HG02571 (cell line): Measurements from ENCODE around the gene PPP2R5D.
A peak's percentile ranks its signal among the peaks of the same experiment; 100 is the strongest.
"Not testable (repeated sequence)": the region's sequence is repeated elsewhere in the genome, so short reads cannot be mapped to it uniquely, and the experiment has no call there.

ENCODE experiments used
- ATAC-seq: cut with Tn5 transposase; IDR thresholded peaks from one replicate; pipeline ENCODE4 v1.9.1; 2021; ENCODE audit warnings: mild to moderate bottlenecking, moderate library complexity; ENCODE audit not compliant: unreplicated experiment

The PPP2R5D gene

DNA sequence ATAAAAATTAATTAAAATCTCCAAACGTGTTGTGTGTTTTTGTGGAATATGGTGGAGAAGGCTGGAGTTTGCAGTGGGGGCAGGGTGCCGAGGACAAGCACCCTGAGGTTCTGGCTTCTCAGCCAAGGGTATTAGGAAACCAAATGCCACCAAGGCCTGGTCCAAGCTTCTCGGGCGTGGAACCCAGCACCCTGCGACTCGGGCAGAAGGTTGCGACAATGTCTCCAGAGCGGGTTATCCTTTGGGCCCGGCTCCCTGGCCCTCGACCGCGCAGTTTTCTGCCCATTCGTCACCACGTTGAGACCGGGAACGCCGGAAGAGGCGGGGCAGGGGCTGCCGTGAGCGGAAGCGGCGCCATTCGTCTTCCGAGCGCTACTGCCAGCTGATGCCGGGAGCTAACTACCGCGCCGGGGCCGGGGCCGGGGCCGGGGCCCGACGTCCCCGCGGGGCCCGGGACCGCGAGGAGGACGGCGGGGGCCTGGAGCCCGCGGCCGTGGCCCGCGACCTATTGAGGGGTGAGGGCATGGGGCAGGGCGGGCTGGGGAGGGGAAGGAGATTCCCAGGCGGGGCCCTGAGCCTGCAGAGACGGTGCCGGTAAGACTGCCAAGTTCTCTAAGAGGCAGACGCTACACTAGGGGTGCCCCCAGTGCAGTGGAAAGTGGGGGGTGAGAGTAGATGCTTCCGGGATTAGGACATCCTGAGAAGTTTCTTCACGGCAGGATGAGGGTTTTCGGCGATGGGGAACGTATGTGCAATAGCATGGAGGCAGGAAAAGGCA lies 37.1 kb downstream of the PPP2R5D start, which contains the start of gene RRP36:
Gene RRP36, plus strand, starts transcription at position 354 of the 778 bp plus-strand sequence. Its CDS starts 32 bp downstream, at position 386.
- ATAC-seq: peak; percentile 67

DNA sequence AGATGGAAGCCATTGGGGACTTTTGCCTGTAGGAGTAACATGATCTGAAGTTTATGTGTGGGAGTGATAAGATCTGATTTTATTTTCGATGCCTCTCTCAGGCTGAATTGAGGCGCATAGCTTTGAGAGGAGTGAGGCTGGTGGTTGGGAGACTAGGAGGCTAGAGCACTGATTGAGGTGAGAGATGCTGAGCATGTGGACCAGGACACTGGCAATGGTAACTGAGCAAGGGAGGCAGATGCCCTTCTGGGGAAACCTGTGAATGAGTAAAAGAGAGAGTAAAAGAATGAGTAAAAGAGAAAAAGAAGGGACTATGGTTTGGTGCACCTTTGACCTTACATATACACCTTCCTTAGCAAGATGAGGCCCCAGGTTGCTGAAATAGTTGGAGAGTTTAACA lies 40.1 kb downstream of the PPP2R5D start:
- ATAC-seq: no peak

DNA sequence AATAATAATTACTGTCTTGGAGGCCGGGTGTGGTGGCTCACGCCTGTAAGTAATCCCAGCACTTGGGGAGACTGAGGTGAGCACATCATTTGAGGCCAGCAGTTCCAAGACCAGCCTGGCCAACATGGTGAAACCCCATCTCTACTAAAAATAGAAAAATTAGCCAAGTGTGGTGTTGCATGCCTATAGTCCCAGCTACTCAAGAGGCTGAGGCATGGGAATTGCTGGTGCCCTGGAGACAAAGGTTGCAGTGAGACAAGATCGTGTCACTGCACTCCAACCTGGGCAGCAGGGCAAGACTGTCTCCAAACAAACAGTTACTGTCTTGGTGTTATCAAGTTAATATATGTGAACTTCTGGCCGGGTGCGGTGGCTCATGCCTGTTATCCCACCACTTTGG lies 42.0 kb downstream of the PPP2R5D start:
- no peak for ATAC-seq

DNA sequence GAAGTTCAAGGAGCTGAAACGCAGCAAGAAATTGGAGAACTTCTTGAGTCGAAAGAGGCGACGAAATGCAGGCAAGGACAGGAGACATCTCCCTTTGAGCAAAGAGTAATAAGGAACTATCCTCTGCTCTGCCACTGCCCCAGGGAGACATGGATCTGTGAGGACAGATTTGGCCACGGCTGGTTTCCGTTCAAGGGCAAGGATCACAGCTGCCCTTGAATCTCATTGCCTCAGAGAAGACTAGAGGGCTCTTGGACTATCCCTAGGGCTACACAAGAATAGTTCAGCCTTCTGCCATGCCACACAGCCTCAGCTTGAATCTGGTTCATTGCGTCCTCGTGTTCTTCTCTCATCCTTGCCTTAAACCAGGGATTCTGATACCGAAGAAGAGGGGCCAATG lies 44.8 kb downstream of the PPP2R5D start:
- ATAC-seq: no peak

DNA sequence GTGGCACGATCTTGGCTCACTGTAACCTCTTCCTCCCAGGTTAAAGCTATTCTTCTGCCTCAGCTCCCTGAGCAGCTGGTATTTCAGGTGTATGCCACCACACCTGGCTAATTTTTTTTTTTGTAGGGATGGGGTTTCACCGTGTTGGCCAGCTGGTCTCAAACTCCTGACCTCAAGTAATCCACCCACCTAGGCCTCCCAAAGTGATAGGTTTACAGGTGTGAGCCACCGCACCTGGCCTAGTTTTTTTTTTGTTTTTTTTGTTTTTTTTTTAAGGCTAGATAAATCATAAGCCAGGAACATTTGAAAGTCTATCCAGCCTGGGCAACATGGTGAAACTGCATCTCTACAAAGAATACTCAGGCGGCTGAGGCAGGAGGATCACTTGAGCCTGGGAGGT lies 48.0 kb downstream of the PPP2R5D start:
- ATAC-seq: no peak

DNA sequence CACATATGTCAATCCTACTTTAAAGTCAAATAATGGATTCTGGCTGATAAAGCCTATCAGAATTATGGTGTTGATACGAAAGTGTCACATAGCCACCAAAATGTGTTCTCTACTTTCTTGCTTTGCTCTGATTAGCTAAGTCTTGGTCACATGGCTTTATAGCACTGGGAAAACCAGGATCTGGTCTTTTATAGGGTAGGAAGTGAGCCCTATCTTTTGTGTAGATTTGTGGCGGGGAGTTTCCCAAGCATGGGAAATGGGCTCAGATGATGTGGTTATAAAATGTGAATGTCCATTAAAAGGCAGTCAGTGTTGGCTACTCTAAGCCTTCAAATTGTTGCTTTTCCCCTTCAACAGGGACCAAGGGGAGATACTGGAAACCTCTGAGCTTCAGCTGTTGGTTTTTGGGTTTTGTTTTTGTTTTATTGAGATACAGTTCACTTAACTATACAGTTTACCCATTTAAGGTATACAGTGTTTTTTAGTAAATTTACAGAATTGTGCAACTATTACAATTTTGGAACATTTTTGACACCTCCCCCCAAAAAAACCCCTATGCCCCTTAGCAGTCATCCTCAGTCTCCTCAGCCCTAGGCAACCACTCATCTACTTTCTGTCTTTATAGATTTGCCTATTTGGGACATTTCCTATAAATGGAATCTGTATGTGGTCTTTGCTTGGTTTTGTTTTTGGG lies 49.3 kb downstream of the PPP2R5D start:
- ATAC-seq: no peak

DNA sequence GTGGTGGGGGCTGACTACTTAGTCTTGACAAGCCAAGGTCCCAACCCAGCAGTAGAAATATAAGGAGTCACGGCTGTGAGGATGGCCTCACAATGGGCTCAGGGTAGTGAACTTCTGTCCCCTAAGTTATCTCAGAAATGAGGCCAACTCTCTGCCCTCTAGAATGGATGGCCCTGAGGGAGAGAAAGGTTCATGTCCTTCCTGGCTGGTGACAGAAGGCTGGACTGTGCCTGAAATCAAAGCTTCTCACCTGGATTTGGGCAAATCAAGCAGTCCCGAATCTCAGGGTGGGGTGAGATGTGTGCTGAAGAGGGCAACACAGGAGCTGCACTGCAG lies 49.8 kb downstream of the PPP2R5D start:
- no peak for ATAC-seq

DNA sequence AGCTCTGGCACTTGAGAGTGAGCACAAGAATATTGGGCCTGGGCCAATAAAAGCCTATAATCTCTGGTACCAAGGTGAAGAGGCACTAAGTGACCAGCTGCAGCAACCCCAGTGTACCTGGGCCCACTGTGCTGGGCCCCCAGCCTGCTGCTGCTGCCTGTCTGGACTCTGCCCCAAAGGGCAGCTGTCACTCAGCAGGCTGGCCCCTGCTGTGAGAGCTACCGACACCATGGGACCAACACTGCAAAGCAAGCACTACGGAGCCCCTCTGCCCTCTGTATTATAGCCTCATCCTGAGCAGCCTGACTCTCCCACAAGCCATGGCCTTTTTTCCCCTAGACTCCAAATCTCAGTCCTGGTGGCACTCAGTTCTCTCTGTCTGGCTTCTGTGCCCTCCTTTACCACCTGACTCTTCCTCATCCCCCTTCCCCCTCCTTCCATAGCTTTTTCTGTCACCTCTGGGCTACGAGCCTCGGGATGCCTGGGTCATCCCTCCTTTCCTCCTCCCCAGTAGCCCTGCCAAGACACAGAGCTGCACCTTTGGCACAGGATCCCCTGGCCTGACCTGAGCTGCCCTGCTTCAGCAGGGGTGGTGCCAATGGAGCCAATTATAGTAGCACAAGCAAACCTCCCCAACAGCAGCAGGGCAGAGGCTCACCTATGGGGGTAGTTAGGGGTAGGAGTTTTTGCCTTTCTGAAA lies 51.3 kb downstream of the PPP2R5D start:
- ATAC-seq: no peak

DNA sequence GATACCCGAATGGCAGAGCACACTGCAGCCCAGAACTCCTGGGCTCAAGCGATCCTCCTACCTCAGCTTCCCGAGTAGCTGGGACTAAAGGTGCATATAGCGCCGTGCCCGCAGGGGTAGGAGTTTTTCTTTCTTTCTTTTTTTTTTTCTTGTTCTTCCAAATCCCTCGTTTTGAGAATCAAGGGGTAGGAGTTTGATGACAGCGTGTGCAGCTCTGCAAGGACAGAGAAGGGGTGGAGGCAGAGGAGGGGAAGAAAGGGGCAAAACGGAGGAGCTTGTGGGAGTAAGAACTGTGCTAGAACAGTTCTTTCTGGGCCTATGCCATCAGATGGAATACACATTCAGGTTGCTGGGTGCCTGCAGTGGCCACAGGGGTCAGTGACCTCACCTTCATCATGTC lies 52.3 kb downstream of the PPP2R5D start:
- ATAC-seq: no peak

DNA sequence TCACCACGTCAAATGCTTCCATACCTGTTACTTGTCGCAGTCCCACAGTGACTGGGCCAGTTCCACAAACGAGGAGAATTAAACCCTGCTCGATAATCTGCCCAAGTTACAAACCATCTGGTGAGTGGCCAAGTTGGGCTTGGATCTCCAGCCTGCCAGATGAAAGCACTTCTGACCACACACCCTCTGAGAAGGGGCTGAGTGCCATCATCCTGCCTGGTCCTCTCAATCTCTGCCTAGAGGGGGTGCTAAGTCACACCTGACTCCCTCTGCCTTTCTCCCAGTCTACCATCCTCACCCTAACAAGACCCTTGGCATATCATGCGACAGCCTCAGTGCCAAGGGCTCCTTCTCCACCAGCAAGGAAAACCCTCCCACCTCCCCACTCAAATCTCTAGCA lies 52.8 kb downstream of the PPP2R5D start:
- no peak for ATAC-seq

DNA sequence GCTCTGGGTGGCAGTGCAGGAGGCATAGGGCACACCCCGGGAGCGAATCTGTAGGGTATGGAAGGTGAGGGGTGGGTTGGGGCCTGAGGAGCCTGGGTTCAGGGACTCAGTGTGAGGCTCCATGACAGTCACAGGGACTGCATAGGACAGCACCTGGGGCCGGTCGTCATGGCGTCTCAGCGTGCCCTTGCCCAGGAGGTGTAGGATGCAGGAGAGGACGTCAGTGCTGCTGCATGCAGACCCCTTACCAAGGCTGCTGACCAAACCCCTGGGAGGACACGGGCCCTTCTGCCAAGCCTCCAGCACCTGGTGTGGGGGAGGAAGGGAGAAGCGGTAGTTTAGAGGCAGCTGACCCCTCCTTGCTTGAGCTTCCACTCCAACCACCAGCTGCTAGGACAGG lies 53.3 kb downstream of the PPP2R5D start:
- no peak for ATAC-seq

DNA sequence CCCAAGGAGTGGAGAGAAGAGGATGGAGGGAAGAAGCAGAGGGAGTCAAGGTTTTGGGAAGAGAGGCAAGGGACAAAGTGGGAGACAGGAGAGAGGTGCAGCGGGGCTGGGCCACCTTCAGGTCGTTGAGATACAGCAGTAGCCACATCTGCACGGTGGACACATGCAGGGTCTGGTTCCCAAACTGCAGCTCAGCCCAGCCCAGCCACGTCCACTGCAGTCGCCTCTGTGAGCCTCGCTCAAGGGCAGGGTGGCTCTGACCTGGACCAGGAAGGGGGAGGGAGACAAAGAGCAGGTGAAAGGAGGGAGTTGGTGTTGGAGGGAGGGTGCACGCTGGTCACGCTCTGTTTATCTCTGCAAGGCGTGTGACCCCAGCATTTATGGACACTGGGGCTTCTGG lies 54.4 kb downstream of the PPP2R5D start:
- no peak for ATAC-seq

DNA sequence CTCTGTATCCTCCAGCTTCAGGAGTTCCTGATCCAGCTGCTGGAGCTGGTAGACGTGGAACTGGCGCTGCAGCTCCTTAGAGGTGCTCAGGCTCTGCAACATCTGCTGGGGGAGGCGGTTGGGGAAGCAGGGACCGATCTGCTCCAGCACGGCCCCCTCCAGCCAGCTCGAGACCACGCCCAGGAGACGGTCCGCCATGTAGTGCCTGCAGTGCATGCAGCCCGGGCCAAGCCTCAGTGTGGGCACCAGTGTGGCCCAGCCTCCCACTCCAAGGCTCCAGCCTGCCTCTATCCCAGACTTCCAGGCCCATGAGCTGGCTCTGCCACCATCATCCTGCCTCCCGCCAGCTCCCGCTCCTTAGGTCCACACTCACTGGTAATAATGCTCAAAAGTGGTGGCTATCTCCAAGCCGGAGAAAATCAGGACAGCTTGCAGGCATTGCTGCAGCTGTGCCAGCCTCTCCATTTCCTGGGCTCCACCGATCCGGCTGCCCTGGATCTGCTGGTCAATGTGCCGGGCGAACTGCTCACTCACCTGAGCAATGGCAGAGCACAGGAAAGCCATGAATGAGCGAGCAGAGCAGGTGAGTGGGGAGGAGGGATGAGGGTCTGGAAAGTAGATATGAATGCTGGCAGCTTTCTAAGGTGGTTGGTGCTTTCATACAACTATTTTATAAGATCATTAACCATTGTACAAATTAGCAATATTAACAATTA lies 56.3 kb downstream of the PPP2R5D start:
- no peak for ATAC-seq

DNA sequence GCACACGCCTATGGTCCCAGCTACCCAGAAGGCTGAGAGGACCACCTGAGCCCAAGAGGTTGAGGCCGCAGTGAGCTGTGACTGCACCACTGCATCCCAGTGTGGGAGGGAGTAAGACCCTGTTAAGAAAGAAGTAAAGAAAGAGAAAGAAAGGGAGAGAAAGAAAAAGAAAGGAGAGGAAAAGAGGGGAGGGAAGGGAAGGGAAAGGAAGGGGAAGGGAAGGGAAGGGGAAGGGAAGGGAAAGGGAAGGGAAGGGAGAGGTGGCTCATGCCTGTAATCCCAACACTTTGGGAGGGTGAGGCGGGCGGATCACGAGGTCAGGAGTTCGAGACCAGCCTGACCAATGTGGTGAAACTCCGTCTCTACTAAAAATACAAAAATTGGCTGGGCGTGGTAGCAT lies 57.1 kb downstream of the PPP2R5D start:
- not testable (repeated sequence) for ATAC-seq

DNA sequence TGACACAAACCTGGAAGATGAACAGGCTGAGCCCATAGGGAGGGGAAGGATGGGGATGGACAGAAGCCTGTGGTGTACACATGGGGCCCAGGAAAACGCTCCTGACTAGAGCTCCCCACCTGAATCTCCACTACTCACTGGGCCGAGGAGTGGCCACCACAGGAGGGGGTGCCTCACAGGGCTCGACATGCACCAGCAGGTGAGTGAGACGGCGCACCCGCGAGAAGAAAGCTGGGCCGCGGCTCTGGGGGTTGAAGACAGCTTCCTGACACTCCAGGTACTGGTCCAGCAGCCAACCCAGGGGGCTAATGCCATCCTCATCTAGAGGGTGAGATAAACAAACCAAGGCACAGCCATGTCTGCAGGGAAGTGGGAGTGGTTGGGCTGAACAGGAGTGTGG lies 58.9 kb downstream of the PPP2R5D start:
- ATAC-seq: no peak

DNA sequence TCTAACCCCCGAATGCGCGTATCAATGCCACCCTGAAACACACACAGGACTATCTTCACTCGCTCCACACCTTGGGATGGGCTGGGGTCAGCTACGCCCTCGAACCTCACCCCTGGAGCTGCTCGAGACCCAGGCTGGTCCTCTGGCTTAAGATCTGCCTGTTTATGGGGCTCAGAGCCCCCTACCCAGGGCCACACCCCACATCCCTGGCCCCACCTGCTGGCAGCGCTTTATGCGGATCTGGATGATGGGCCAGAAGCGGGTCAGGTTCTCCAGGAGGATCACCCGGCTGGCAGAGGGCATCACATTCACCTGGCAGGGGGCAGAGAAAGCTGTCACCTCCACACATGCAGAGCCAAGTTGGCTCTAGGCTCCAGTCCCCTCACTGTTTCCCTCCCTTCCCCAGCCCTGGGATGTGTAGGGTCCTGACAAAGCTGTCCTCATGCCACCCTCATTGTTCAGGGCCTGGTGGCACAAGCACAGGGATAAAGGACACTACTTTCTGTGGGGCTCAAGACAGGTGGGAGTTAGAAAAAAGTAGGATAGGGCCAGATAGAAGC lies 61.1 kb downstream of the PPP2R5D start:
- no peak for ATAC-seq

DNA sequence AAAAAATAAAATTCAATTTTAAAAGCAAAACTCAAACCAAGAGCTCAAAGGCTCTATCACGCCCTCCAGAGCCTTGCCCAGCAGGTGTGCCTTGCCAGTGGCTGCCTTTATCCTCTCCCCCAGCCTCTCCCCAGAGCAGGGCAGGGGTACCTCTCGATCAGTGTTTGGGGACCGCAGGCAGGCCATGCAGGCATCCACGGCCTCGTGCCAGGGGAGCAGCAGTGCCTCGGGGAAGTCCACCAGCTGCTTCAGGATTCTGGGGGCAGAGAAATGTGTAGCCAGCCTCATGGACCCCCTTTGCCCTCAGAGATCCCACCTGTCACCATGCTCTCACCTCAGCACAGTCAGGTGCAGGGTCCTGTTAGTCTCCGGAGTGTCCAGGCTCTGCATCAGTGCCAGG lies 63.6 kb downstream of the PPP2R5D start:
- ATAC-seq: no peak

DNA sequence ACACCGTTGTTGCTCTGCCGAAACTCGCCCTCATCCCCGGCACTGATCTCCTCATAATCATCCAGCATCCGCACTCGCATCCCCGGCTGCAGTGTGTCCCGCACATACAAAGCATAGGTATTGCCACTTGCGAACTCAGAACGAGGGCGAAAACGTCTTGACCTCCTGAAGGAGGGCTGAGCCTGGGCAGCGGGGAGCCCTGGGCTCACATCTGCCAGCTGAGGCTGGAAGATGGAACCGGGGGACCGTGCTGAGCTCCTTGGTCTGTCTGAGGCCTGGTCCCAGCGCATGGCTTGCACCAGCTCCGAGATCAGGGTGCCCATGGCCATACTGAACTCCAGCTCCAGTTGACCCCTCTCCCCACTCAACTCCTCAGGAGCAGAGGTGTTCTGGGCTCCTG lies 66.6 kb downstream of the PPP2R5D start:
- ATAC-seq: no peak

DNA sequence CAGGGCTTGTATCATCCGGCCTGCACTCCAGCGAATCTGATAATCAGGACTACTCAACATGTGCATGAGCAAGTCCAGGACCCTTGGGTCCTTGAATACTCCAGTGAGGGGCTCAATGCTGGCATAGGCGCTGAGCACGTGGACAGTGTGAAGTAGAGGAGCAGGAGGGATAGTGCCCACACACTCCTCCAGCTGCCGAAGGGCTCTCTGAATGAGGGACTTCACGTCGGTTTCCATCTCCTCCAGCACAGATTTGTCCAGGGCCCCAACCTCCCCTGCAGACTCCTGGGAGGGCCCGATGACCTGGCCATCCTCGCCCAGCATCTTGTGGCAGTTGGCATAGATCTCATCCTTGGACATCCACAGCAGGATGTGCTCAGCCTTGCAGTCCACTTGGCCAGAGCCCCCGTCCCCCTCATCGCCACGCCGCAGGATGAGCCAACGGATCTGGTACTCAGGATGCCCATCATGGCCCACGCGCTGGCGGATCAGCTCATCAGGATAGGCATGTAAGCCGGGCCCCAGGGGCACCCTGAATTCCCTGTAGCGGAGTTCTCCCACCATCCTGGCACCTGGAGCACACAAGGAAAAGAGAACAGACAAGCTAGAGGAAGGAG lies 68.0 kb downstream of the PPP2R5D start:
- ATAC-seq: no peak

DNA sequence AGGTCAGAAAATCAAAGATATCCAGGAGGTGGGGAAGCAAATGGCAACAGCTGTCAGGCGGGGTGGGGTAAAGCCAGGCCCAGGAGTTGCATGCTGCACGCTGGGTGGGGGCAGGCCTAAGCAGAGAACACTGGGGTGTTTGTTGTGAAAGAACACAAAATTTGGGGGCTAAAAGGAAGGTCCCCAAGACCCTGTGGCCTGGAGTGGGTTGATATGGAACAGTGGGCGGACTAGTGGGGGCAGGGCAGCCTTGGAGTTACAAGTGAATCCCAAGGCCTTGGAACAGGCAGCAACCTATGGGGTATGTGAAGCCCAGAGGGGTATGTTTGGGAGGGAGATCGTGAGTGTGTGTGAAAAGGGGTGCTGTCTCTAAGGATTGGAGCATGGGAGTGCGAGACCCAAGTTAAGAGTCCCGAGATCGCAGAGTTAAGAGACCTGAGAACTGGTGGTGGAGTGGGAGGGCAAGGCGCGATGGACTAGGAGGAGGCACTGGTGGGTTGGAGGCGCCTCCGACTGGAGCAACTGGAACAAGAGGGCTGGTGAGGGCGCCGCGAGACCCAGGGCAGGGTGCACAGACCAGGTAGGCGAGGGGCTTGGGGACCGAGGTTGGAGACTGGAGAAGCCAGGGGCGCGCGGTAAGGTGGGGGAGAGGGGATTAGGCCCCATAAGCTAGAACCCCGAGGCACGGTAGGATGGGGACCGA lies 68.6 kb downstream of the PPP2R5D start:
- peak; percentile 13 for ATAC-seq
